Activated CD4-positive, alpha-beta memory T cell treated with anti-CD3 and anti-CD28 coated beads, Interleukin-2, amount 10 ng/mL, durations not matched to agents 7 days and 5 days (primary cell): ENCODE data around the gene GNAT2. TPM values are rescaled to one million over a fixed set of nuclear protein-coding genes. Genes with fewer than 3 reads are reported as not detected.
A peak's percentile ranks its signal among the peaks of the same experiment; 100 is the strongest.

Experiments
- CTCF ChIA-PET: fragments of 350-600 bp; sonication (Branson Sonifier 250); formaldehyde crosslinking; loops from one replicate; lab custom pipeline; 2021; ENCODE audit warnings: antibody characterized with exemption, inconsistent platforms; lab: Charles Lee
- POLR2A ChIA-PET: fragments of 350-600 bp; sonication (Branson Sonifier 250); formaldehyde crosslinking; loops from one replicate; lab custom pipeline; 2021; ENCODE audit warnings: antibody characterized with exemption; lab: Charles Lee
- DNase-seq: peaks from one replicate; pipeline ENCODE4 v3.0.0-alpha.2; 2020
- H3K27ac Mint-ChIP-seq: one replicate; pipeline ENCODE4 v1.8.0; 2021; ENCODE audit warnings: mild to moderate bottlenecking, mixed read lengths
- H3K27me3 Mint-ChIP-seq: one replicate; pipeline ENCODE4 v1.8.0; 2021; ENCODE audit warnings: mixed read lengths
- H3K36me3 Mint-ChIP-seq: one replicate; pipeline ENCODE4 v1.8.0; 2021; ENCODE audit warnings: low read depth, mixed read lengths
- H3K4me1 Mint-ChIP-seq: one replicate; pipeline ENCODE4 v1.8.0; 2021; ENCODE audit warnings: mixed read lengths
- H3K4me3 Mint-ChIP-seq: one replicate; pipeline ENCODE4 v1.8.0; 2021; ENCODE audit warnings: mild to moderate bottlenecking, mixed read lengths
- H3K9me3 Mint-ChIP-seq: one replicate; pipeline ENCODE4 v1.8.0; 2021; ENCODE audit warnings: mixed read lengths
- total RNA-seq, 2 experiments: library from RNA; stranded (reverse); gene quantifications; one replicate each; pipeline ENCODE4 v1.2.3, GENCODE V29; 2021

Gene GNAT2
- total RNA-seq, 2 experiments from 2014 or later = not detected

GRCh38 chr1:109640285-109640865 is 21.0 kb upstream of the GNAT2 start:
- Mint-ChIP-seq H3K27me3 (peaks cover 3% of the 10 kb centered on the region), H3K27ac (no peak overlapping the region), H3K4me1 (peaks cover 23% of the 10 kb centered on the region), H3K36me3 (no peaks in the 10 kb centered on the region), H3K9me3 (no peaks in the 10 kb centered on the region), H3K4me3 (no peak overlapping the region)
- ChIA-PET POLR2A (interaction anchor here (0.6 to 3.1 kb wide), 7 partner anchors 16 to 146 kb away, joined by 3 to 30 read pairs (median 10); partner anchors contain the start of genes AMPD2, CYB561D1, GNAI3 and GNAT2), CTCF (interaction anchor here (0.6 to 7.3 kb wide), 68 partner anchors 10 to 1468 kb away, joined by 3 to 149 read pairs (median 4); partner anchors contain the start of genes AHCYL1, AMPD2, GNAI3 and GNAT2)
- DNase-seq = peak; percentile 90

GRCh38 chr1:109639841-109640184 is 20.4 kb upstream of the GNAT2 start:
- DNase-seq = no peak
- peaks cover 3% of the 10 kb centered on the region for H3K27me3 Mint-ChIP-seq
- ChIA-PET POLR2A (interaction anchor here (0.6 to 3.1 kb wide), 7 partner anchors 16 to 145 kb away, joined by 3 to 30 read pairs (median 10); partner anchors contain the start of genes AMPD2, CYB561D1, GNAI3 and GNAT2), CTCF (interaction anchor here (0.6 to 7.3 kb wide), 64 partner anchors 10 to 1469 kb away, joined by 3 to 149 read pairs (median 4); partner anchors contain the start of genes AHCYL1, AMPD2, GNAI3 and GNAT2)
- no peaks in the 10 kb centered on the region for H3K36me3 Mint-ChIP-seq
- H3K4me3 Mint-ChIP-seq = no peak overlapping the region
- no peak overlapping the region for H3K27ac Mint-ChIP-seq
- no peaks in the 10 kb centered on the region for H3K9me3 Mint-ChIP-seq
- H3K4me1 Mint-ChIP-seq = peaks cover 28% of the 10 kb centered on the region

- H3K4me1 Mint-ChIP-seq = peaks cover 34% of the 10 kb centered on the region
- no peaks in the 10 kb centered on the region for H3K9me3 Mint-ChIP-seq
- H3K27me3 Mint-ChIP-seq = peaks cover 3% of the 10 kb centered on the region
- H3K36me3 Mint-ChIP-seq = no peaks in the 10 kb centered on the region
- DNase-seq = no peak
- H3K4me3 Mint-ChIP-seq = no peak overlapping the region
- POLR2A ChIA-PET = interaction anchor here (0.8 to 3.1 kb wide), 7 partner anchors 15 to 345 kb away, joined by 4 to 30 read pairs (median 10); partner anchors contain the start of genes AHCYL1, AMPD2, CYB561D1 and GNAI3
- CTCF ChIA-PET = interaction anchor here (0.7 to 7.3 kb wide), 34 partner anchors 9 to 1469 kb away, joined by 3 to 149 read pairs (median 6); partner anchors contain the start of genes AHCYL1, AMPD2, GNAI3 and GNAT2
- no peak overlapping the region for H3K27ac Mint-ChIP-seq
These were observed 19.8 kb upstream of the GNAT2 start for GRCh38 chr1:109639063-109639840.

GRCh38 chr1:109637446-109637845 is 18.0 kb upstream of the GNAT2 start:
- H3K27me3 Mint-ChIP-seq = peaks cover 3% of the 10 kb centered on the region
- no peaks in the 10 kb centered on the region for H3K36me3 Mint-ChIP-seq
- no peak for DNase-seq
- H3K27ac Mint-ChIP-seq = no peak overlapping the region
- POLR2A ChIA-PET = interaction anchor here (2.1 to 4.9 kb wide), 2 partner anchors 89 to 347 kb away, joined by 7 to 29 read pairs; partner anchors contain the start of genes AHCYL1 and GNAI3
- H3K4me3 Mint-ChIP-seq = no peak overlapping the region
- CTCF ChIA-PET = interaction anchor here (1.2 to 7.3 kb wide), 5 partner anchors 12 to 347 kb away, joined by 3 to 149 read pairs (median 101); partner anchors contain the start of gene AHCYL1
- peaks cover 21% of the 10 kb centered on the region for H3K4me1 Mint-ChIP-seq
- H3K9me3 Mint-ChIP-seq = no peaks in the 10 kb centered on the region

- Mint-ChIP-seq H3K27me3 (peaks cover 3% of the 10 kb centered on the region), H3K27ac (no peak overlapping the region), H3K36me3 (peaks cover 6% of the 10 kb centered on the region), H3K9me3 (no peaks in the 10 kb centered on the region), H3K4me3 (no peak overlapping the region), H3K4me1 (peaks cover 21% of the 10 kb centered on the region)
- ChIA-PET CTCF (interaction anchor here (1.2 to 7.3 kb wide), 6 partner anchors 13 to 348 kb away, joined by 3 to 149 read pairs (median 56); partner anchors contain the start of genes AHCYL1 and GNAI3), POLR2A (interaction anchor here (1.2 to 4.9 kb wide), 3 partner anchors 88 to 348 kb away, joined by 4 to 29 read pairs (median 7); partner anchors contain the start of genes AHCYL1 and GNAI3)
- no peak for DNase-seq
These were observed 17.0 kb upstream of the GNAT2 start for GRCh38 chr1:109636201-109636952.

GRCh38 chr1:109635862-109636200 is 16.4 kb upstream of the GNAT2 start:
- Mint-ChIP-seq H3K4me3 (no peak overlapping the region), H3K4me1 (peaks cover 21% of the 10 kb centered on the region), H3K36me3 (peaks cover 9% of the 10 kb centered on the region), H3K9me3 (no peaks in the 10 kb centered on the region), H3K27ac (no peak overlapping the region), H3K27me3 (peaks cover 3% of the 10 kb centered on the region)
- POLR2A ChIA-PET = interaction anchor here (1.2 to 4.9 kb wide), 2 partner anchors 87 to 89 kb away, joined by 4 to 29 read pairs; partner anchors contain the start of gene GNAI3
- no peak for DNase-seq
- CTCF ChIA-PET = interaction anchor here (3.6 to 7.3 kb wide), 4 partner anchors 87 to 348 kb away, joined by 10 to 149 read pairs (median 108); partner anchors contain the start of genes AHCYL1 and GNAI3

GRCh38 chr1:109634771-109635750 is 15.6 kb upstream of the GNAT2 start:
- CTCF ChIA-PET = interaction anchor here (1.0 to 7.3 kb wide), 7 partner anchors 13 to 349 kb away, joined by 3 to 149 read pairs (median 60); partner anchors contain the start of genes AHCYL1 and GNAI3
- no peaks in the 10 kb centered on the region for H3K9me3 Mint-ChIP-seq
- H3K27ac Mint-ChIP-seq = no peak overlapping the region
- H3K4me3 Mint-ChIP-seq = no peak overlapping the region
- peaks cover 11% of the 10 kb centered on the region for H3K36me3 Mint-ChIP-seq
- H3K4me1 Mint-ChIP-seq = peaks cover 18% of the 10 kb centered on the region
- POLR2A ChIA-PET = interaction anchor here (1.2 to 4.9 kb wide), 3 partner anchors 15 to 89 kb away, joined by 4 to 29 read pairs (median 8); partner anchors contain the start of genes AMPD2, GNAI3 and GNAT2
- DNase-seq = peak; percentile 35
- H3K27me3 Mint-ChIP-seq = peaks cover 1% of the 10 kb centered on the region

GRCh38 chr1:109634292-109634691 is 14.9 kb upstream of the GNAT2 start:
- CTCF ChIA-PET = interaction anchor here (1.0 to 6.8 kb wide), 4 partner anchors 12 to 88 kb away, joined by 3 to 60 read pairs (median 6); partner anchors contain the start of gene GNAI3
- H3K36me3 Mint-ChIP-seq = peaks cover 19% of the 10 kb centered on the region
- no peak overlapping the region for H3K27ac Mint-ChIP-seq
- DNase-seq = no peak
- H3K4me1 Mint-ChIP-seq = peaks cover 17% of the 10 kb centered on the region
- H3K27me3 Mint-ChIP-seq = no peaks in the 10 kb centered on the region
- H3K9me3 Mint-ChIP-seq = no peaks in the 10 kb centered on the region
- POLR2A ChIA-PET = interaction anchor here (2.1 to 4.9 kb wide), 2 partner anchors 14 to 86 kb away, joined by 8 to 29 read pairs; partner anchors contain the start of genes AMPD2, GNAI3 and GNAT2
- H3K4me3 Mint-ChIP-seq = no peak overlapping the region

- Mint-ChIP-seq H3K4me1 (peaks cover 17% of the 10 kb centered on the region), H3K36me3 (peaks cover 27% of the 10 kb centered on the region), H3K27ac (no peak overlapping the region), H3K4me3 (no peak overlapping the region), H3K27me3 (no peaks in the 10 kb centered on the region), H3K9me3 (no peaks in the 10 kb centered on the region)
- ChIA-PET POLR2A (interaction anchor here (0.8 to 4.9 kb wide), 4 partner anchors 11 to 352 kb away, joined by 3 to 29 read pairs (median 12); partner anchors contain the start of genes AHCYL1 and GNAI3), CTCF (interaction anchor here (0.8 to 6.8 kb wide), 7 partner anchors 8 to 352 kb away, joined by 3 to 60 read pairs (median 3); partner anchors contain the start of genes AHCYL1 and GNAI3)
- DNase-seq = no peak
These were observed 13.4 kb upstream of the GNAT2 start for GRCh38 chr1:109632671-109633346.
